ENCODE data around the gene BCL3. TPM values are rescaled to one million over a fixed set of nuclear protein-coding genes. Genes with fewer than 3 reads are reported as not detected.

The BCL3 gene
- total and polyA plus RNA-seq, 4 donors = 17.6 to 233 (median 63.8) TPM

DNA sequence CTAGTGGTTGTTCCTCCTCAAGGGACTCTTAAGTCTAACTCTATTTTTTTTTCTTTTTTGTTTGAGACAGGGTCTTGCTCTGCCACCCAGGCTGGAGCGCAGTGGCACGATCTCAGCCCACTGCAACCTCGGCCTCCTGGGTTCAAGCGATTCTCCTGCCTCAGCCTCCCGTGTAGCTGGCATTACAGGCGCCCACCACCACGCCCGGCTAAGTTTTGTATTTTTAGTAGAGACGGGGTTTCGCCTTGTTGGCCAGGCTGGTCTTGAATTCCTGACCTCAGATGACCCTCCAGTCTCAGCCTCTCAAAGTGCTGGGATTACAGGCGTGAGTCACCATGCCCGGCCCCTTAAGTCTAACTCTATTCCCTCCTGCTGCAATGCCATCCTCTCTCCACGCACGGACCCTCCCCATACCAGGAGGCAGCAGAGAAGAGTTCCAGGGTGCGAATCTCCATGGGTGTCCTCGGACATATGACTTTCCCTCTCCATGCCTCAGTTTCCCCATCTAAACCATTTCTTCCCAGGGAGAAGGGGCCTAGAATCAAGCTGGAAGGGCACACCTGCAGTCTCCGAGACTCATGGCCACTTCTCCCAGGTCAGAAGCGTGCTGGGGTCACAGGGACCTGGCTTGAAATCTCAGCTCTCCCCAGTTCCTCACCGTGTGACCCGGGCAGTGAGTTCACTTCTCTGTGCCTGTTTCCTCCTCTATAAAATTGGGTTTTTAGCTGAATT, 6.0 kb upstream of the BCL3 start:
- Histone ChIP-seq H3K27me3 (ENCODE audit: control insufficient read depth in 3 of 3, insufficient read depth in 3 of 3, low read length in 2 of 3) (no peaks in the 10 kb centered on the region), H3K4me3 (no peak overlapping the region), H3K4me1 (ENCODE audit: control insufficient read depth in 5 of 5, insufficient read depth in 5 of 5, low read length in 5 of 5) (peaks cover 5 to 39% (median 13%) of the 10 kb centered on the region in 5 donors), H3K9ac (ENCODE audit: insufficient read depth in 1 of 2, low read length in 2 of 2) (no peak overlapping the region), H3K27ac (ENCODE audit: low read depth in 1 of 2, low read length in 1 of 2) (peak overlapping the region; percentile 91 to 94), H3K9me3 (ENCODE audit: control insufficient read depth in 4 of 4, insufficient read depth in 3 of 4, low read length in 3 of 4) (no peaks in the 10 kb centered on the region), H3K36me3 (ENCODE audit: control insufficient read depth in 4 of 4, insufficient read depth in 4 of 4, low read length in 4 of 4) (no peaks in the 10 kb centered on the region)
- TF ChIP-seq, protein P1, sequence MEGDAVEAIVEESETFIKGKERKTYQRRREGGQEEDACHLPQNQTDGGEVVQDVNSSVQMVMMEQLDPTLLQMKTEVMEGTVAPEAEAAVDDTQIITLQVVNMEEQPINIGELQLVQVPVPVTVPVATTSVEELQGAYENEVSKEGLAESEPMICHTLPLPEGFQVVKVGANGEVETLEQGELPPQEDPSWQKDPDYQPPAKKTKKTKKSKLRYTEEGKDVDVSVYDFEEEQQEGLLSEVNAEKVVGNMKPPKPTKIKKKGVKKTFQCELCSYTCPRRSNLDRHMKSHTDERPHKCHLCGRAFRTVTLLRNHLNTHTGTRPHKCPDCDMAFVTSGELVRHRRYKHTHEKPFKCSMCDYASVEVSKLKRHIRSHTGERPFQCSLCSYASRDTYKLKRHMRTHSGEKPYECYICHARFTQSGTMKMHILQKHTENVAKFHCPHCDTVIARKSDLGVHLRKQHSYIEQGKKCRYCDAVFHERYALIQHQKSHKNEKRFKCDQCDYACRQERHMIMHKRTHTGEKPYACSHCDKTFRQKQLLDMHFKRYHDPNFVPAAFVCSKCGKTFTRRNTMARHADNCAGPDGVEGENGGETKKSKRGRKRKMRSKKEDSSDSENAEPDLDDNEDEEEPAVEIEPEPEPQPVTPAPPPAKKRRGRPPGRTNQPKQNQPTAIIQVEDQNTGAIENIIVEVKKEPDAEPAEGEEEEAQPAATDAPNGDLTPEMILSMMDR (IDR thresholded peaks at IDR 0.05; ENCODE audit: control extremely low read depth, extremely low read depth) = no peak
- ATAC-seq (ENCODE audit: insufficient read depth, low FRiP score) = no peak
- 45 to 61% methylated on average over 20 of the region's 20 CpGs for WGBS, 2 donors
- DNase-seq = no peak

DNA sequence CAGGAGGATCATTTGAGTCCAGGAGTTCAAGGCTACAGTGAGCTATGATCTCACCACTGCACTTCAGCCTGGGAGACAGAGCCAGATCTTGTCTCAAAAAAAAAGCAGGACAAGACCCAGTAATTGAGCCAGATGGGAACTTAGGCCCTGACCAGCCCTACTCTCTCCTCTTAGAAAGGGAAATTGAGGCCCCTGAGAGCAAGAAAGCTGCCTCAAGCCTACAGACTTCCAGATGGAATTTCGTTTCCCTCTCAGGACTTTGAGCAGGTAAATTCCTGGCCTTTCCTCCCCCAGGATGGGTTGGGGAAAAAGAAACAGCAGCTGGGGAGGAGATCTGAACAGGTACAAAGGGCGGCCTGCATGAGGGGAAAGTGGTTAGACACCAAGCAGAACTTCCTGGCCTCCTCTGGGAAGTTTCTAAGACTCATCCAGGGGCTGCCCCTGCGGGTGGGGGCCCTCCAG, 3.6 kb upstream of the BCL3 start:
- Histone ChIP-seq H3K27me3 (ENCODE audit: control insufficient read depth in 3 of 3, insufficient read depth in 3 of 3, low read length in 2 of 3) (no peaks in the 10 kb centered on the region), H3K4me1 (ENCODE audit: control insufficient read depth in 5 of 5, insufficient read depth in 5 of 5, low read length in 5 of 5) (peaks cover 5 to 42% (median 19%) of the 10 kb centered on the region in 5 donors), H3K4me3 (no peak overlapping the region), H3K9ac (ENCODE audit: insufficient read depth in 1 of 2, low read length in 2 of 2) (no peak overlapping the region), H3K9me3 (ENCODE audit: control insufficient read depth in 4 of 4, insufficient read depth in 3 of 4, low read length in 3 of 4) (no peaks in the 10 kb centered on the region), H3K27ac (ENCODE audit: low read depth in 1 of 2, low read length in 1 of 2) (peak overlapping the region; percentile 75 to 94), H3K36me3 (ENCODE audit: control insufficient read depth in 4 of 4, insufficient read depth in 4 of 4, low read length in 4 of 4) (no peaks in the 10 kb centered on the region)
- 48 to 78% methylated on average over 3 of the region's 3 CpGs for WGBS, 2 donors
- ATAC-seq (ENCODE audit: insufficient read depth, low FRiP score) = no peak
- DNase-seq = no peak
- TF ChIP-seq, protein P1 (IDR thresholded peaks at IDR 0.05; ENCODE audit: control extremely low read depth, extremely low read depth) = no peak

DNA sequence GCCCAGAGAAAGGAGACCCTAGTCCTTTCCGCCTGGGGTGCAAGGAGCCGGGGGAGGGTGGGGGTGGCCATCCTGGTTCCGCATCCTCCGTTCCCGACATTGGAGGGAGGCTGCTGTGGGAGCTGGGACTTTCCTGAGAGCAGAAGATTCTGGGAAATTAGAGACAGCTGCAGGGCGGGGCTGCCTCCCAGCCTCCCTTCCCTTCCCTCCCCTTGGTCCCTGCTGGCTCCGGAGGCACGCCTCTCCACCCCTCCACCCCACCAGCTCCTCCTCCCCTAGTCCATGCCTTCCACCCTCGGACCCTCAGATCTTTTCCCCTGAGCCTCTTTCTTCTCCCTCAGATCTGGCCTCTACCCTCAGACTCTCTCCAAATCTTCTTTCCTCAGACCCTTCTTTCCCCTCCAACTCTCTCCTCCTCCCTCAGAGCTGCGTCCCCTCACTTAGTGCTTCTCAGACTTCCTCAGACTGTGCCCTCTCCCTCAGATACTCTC, 3.1 kb upstream of the BCL3 start:
- Histone ChIP-seq H3K27ac (ENCODE audit: low read depth in 1 of 2, low read length in 1 of 2) (peak overlapping the region; percentile 75 to 94), H3K9ac (ENCODE audit: insufficient read depth in 1 of 2, low read length in 2 of 2) (no peak overlapping the region), H3K4me1 (ENCODE audit: control insufficient read depth in 5 of 5, insufficient read depth in 5 of 5, low read length in 5 of 5) (peaks cover 5 to 42% (median 19%) of the 10 kb centered on the region in 5 donors), H3K9me3 (ENCODE audit: control insufficient read depth in 4 of 4, insufficient read depth in 3 of 4, low read length in 3 of 4) (no peaks in the 10 kb centered on the region), H3K36me3 (ENCODE audit: control insufficient read depth in 4 of 4, insufficient read depth in 4 of 4, low read length in 4 of 4) (no peaks in the 10 kb centered on the region), H3K4me3 (no peak overlapping the region), H3K27me3 (ENCODE audit: control insufficient read depth in 3 of 3, insufficient read depth in 3 of 3, low read length in 2 of 3) (no peaks in the 10 kb centered on the region)
- TF ChIP-seq, protein P1 (IDR thresholded peaks at IDR 0.05; ENCODE audit: control extremely low read depth, extremely low read depth) = no peak
- DNase-seq (peak; percentile 48 to 60 (median 52)), ATAC-seq (ENCODE audit: insufficient read depth, low FRiP score) (no peak)
- WGBS, 2 donors = 30 to 54% methylated on average over 8 to 10 of the region's 10 CpGs
